ENCODE data around the gene DLGAP4. TPM values are rescaled to one million over a fixed set of nuclear protein-coding genes. Genes with fewer than 3 reads are reported as not detected.

The DLGAP4 gene
- total RNA-seq, 4 donors from 2014 or later: 33.5 to 159 (median 56.6) TPM

- in situ Hi-C loops (cut with MboI; ENCODE audit: low pct_ligation_motif_present in 1 of 4, low pct_unique_long_range_greater_than_20kb in 1 of 4, low sequenced_read_pairs in 3 of 4): no loop called here
- Histone ChIP-seq H3K4me1 (no peaks in the 10 kb centered on the region), H3K27ac (no peak overlapping the region), H3K36me3 (no peaks in the 10 kb centered on the region), H3K27me3 (peaks cover 22% of the 10 kb centered on the region), H3K9me3 (no peaks in the 10 kb centered on the region), H3K4me3 (no peak overlapping the region)
- intact Hi-C loops (cut with DNase I; ENCODE audit: low total_unique reads): no loop called here
- 62% methylated on average over 9 of the region's 9 CpGs; no CpG with 5 or more reads in 1 of the 2 donors for WGBS, 2 donors (ENCODE audit: low coverage in 1 of 2)
- no peak for TF ChIP-seq CTCF (IDR thresholded peaks at IDR 0.05)
- no peak for TF ChIP-seq POLR2A (IDR thresholded peaks at IDR 0.05)
- no peak for TF ChIP-seq POLR2AphosphoS5 (IDR thresholded peaks at IDR 0.05)
- TF ChIP-seq EP300 (IDR thresholded peaks at IDR 0.05; ENCODE audit: low read depth): no peak
- no peak for DNase-seq
Measured at GRCh38 chr20:36277546-36277945, 28.6 kb upstream of the DLGAP4 start.

- Histone ChIP-seq H3K4me1 (no peaks in the 10 kb centered on the region), H3K9me3 (no peaks in the 10 kb centered on the region), H3K4me3 (no peak overlapping the region), H3K27ac (no peak overlapping the region), H3K27me3 (peaks cover 15% of the 10 kb centered on the region), H3K36me3 (no peaks in the 10 kb centered on the region)
- in situ Hi-C loops (cut with MboI; ENCODE audit: low pct_ligation_motif_present in 1 of 4, low pct_unique_long_range_greater_than_20kb in 1 of 4, low sequenced_read_pairs in 3 of 4) (no loop called here), intact Hi-C loops (cut with DNase I; ENCODE audit: low total_unique reads) (no loop called here)
- no peak for DNase-seq
- TF ChIP-seq POLR2A (IDR thresholded peaks at IDR 0.05) (no peak), CTCF (IDR thresholded peaks at IDR 0.05) (no peak), POLR2AphosphoS5 (IDR thresholded peaks at IDR 0.05) (no peak), EP300 (IDR thresholded peaks at IDR 0.05; ENCODE audit: low read depth) (no peak)
- WGBS, 2 donors (ENCODE audit: low coverage in 1 of 2): 79% methylated on average over 5 of the region's 5 CpGs; no CpG with 5 or more reads in 1 of the 2 donors
Measured at GRCh38 chr20:36279362-36279761, 26.8 kb upstream of the DLGAP4 start.

GRCh38 chr20:36279776-36280175 is 26.4 kb upstream of the DLGAP4 start:
- TF ChIP-seq EP300 (IDR thresholded peaks at IDR 0.05; ENCODE audit: low read depth): no peak
- TF ChIP-seq POLR2A (IDR thresholded peaks at IDR 0.05): no peak
- no peak for TF ChIP-seq CTCF (IDR thresholded peaks at IDR 0.05)
- intact Hi-C loops (cut with DNase I; ENCODE audit: low total_unique reads) (no loop called here), in situ Hi-C loops (cut with MboI; ENCODE audit: low pct_ligation_motif_present in 1 of 4, low pct_unique_long_range_greater_than_20kb in 1 of 4, low sequenced_read_pairs in 3 of 4) (no loop called here)
- no peak for DNase-seq
- Histone ChIP-seq H3K36me3 (no peaks in the 10 kb centered on the region), H3K4me1 (no peaks in the 10 kb centered on the region), H3K27me3 (peaks cover 18% of the 10 kb centered on the region), H3K27ac (no peak overlapping the region), H3K4me3 (no peak overlapping the region), H3K9me3 (no peaks in the 10 kb centered on the region)
- WGBS, 2 donors (ENCODE audit: low coverage in 1 of 2): 70% methylated on average over 6 of the region's 6 CpGs; no CpG with 5 or more reads in 1 of the 2 donors

GRCh38 chr20:36281785-36282380 is 24.3 kb upstream of the DLGAP4 start:
- 78 to 79% methylated on average over 4 to 10 of the region's 10 CpGs for WGBS, 2 donors (ENCODE audit: low coverage in 1 of 2)
- Histone ChIP-seq H3K27me3 (peaks cover 21% of the 10 kb centered on the region), H3K36me3 (no peaks in the 10 kb centered on the region), H3K9me3 (no peaks in the 10 kb centered on the region), H3K27ac (no peak overlapping the region), H3K4me3 (no peak overlapping the region), H3K4me1 (no peaks in the 10 kb centered on the region)
- intact Hi-C loops (cut with DNase I; ENCODE audit: low total_unique reads): no loop called here
- in situ Hi-C loops (cut with MboI; ENCODE audit: low pct_ligation_motif_present in 1 of 4, low pct_unique_long_range_greater_than_20kb in 1 of 4, low sequenced_read_pairs in 3 of 4): no loop called here
- TF ChIP-seq POLR2AphosphoS5 (IDR thresholded peaks at IDR 0.05) (no peak), CTCF (IDR thresholded peaks at IDR 0.05) (no peak), EP300 (IDR thresholded peaks at IDR 0.05; ENCODE audit: low read depth) (no peak), POLR2A (IDR thresholded peaks at IDR 0.05) (no peak)
- no peak for DNase-seq
